GM19193 (cell line): ENCODE data around the gene DEFB114.

ENCODE experiments used
- POLR2A ChIP-seq: IDR thresholded peaks from 4 replicates; pipeline ENCODE4 v1.6.1; 2011; ENCODE audit not compliant: insufficient read depth, insufficient read length; ENCODE audit errors: extremely low read depth

DEFB114 gene

DNA sequence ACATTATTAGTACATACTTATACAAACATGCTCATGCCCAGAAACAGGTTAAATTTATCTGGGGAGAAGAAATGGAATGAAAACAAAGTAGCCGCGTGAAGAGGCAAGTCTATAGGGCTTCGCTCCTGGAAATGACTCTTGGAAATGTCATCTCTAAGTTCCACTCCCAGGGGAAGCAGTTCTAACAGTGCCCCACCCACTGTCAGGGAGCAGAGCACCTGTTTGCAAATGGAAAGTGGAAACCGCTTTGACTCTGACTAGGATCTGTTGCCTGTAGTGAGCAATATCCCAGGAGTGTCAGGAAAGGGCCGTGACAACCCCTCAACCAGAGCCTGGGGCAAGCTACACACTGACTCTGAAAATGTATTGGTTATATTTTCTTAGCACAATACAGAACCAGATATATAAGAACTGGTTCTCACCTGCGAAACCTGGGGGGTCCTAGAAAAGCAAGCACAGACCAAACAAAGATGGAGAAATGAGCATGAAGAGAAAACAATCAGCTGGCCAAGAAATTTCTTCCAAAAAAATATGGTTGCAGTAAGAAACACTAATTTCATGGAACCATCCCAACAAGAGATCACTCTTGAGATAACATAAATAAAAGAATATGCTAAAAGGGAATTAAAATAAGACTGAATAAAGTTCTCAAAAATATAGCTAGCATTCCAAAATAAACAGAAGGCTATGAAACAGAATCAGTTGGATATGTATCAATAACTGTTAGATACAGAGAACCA is 50.2 kb downstream of the DEFB114 start:
- no peak for TF ChIP-seq POLR2A

DNA sequence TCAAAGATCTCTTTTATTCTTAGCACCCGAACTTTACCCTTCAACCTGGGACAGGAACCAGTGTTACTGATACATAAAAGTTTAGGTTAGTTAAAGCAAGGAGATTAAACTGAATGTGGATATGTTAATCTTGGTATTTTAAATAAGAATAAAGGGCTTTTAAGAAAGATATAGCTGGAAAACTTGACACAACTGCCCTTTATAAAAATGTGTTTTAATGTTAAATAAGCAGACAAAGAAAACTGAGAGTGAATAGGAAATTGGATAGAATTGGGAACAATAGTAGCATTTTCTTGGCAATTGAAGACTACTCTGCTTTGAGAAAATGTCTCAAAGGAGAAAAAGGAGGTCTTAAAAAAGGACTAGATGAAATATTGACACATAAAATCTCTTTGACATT is 51.8 kb downstream of the DEFB114 start:
- TF ChIP-seq POLR2A: no peak

DNA sequence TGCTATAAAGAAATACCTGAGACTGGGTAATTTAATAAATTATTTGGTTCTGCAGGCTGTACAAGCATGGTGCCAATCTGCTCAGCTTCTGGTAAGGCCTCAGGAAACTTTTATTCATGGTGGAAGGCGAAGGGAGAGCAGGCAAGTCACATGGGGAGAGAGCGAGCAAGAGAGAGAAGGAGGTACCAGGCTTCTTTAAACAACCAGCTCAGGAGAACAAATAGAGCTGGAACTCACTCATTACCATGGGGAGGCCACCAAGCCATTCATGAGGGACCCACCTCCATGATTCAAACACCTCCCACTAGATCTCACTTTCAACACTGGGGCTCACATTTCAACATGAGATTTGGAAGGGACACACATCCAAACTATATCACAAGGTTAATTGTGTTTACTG is 52.7 kb downstream of the DEFB114 start:
- TF ChIP-seq POLR2A: no peak
